WTC11 (cell line): Measurements from ENCODE around the gene CADM1. TPM values are rescaled to one million over a fixed set of nuclear protein-coding genes. Genes with fewer than 3 reads are reported as not detected.

ENCODE experiments used
- ATAC-seq: fragments of 200-7000 bp; cut with Tn5 transposase; 2 replicates; pipeline ENCODE4 v1.10.0; 2021; ENCODE audit warnings: mild to moderate bottlenecking, moderate library complexity
- CTCF ChIA-PET: fragments of 300-600 bp; sonication (Branson Sonifier 250); formaldehyde crosslinking; loops from one replicate; lab custom pipeline; 2021; ENCODE audit warnings: antibody characterized with exemption; lab: Charles Lee
- POLR2A ChIA-PET: fragments of 350-600 bp; sonication (Branson Sonifier 250); formaldehyde crosslinking; loops from one replicate; lab custom pipeline; 2021; ENCODE audit warnings: antibody characterized with exemption; lab: Charles Lee
- DNase-seq: peaks from one replicate; pipeline ENCODE4 v3.0.0; 2021; ENCODE audit warnings: low spot score
- H3K27ac Mint-ChIP-seq: 2 replicates; pipeline ENCODE4 v1.8.0; 2021; ENCODE audit warnings: mixed read lengths
- H3K27me3 Mint-ChIP-seq: 2 replicates; pipeline ENCODE4 v1.8.0; 2021; ENCODE audit warnings: low read depth, mild to moderate bottlenecking, moderate library complexity, mixed read lengths
- H3K36me3 Mint-ChIP-seq: 2 replicates; pipeline ENCODE4 v1.8.0; 2021; ENCODE audit warnings: mixed read lengths
- H3K4me1 Mint-ChIP-seq: 2 replicates; pipeline ENCODE4 v1.8.0; 2022; ENCODE audit warnings: mixed read lengths
- H3K4me3 Mint-ChIP-seq: 2 replicates; pipeline ENCODE4 v1.8.0; 2021; ENCODE audit warnings: mild to moderate bottlenecking, moderate library complexity, mixed read lengths
- H3K9me3 Mint-ChIP-seq: 2 replicates; pipeline ENCODE4 v1.8.0; 2021; ENCODE audit warnings: mixed read lengths
- CREB1 ChIP-seq: sonication (generic); formaldehyde crosslinking; IDR thresholded peaks from 2 replicates; pipeline ENCODE4 v1.8.0; 2023; ENCODE audit warnings: mild to moderate bottlenecking, missing genetic modification reagents
- ELF4 ChIP-seq: sonication (generic); formaldehyde crosslinking; IDR thresholded peaks from 2 replicates; pipeline ENCODE4 v1.8.1; 2022; ENCODE audit warnings: low read depth, mild to moderate bottlenecking, moderate library complexity, missing genetic modification reagents
- EMX1 ChIP-seq: fragments of 250-450 bp; sonication (Bioruptor Pico); IDR thresholded peaks from 2 replicates; pipeline ENCODE4 v1.8.0; 2021; ENCODE audit warnings: mild to moderate bottlenecking
- FOXK1 ChIP-seq: sonication (generic); formaldehyde crosslinking; IDR thresholded peaks from 2 replicates; pipeline ENCODE4 v1.8.0; 2022; ENCODE audit warnings: mild to moderate bottlenecking, moderate library complexity, missing genetic modification reagents
- GABPB1 ChIP-seq: sonication (generic); formaldehyde crosslinking; IDR thresholded peaks from 2 replicates; pipeline ENCODE4 v1.8.1; 2023; ENCODE audit warnings: mild to moderate bottlenecking, missing genetic modification reagents
- NFYB ChIP-seq: sonication (generic); formaldehyde crosslinking; conservative IDR thresholded peaks from 2 replicates; pipeline ENCODE4 v1.8.0; 2022; ENCODE audit warnings: low read depth, missing genetic modification reagents
- NR1H2 ChIP-seq: sonication (generic); formaldehyde crosslinking; IDR thresholded peaks from 2 replicates; pipeline ENCODE4 v1.9.0; 2021; ENCODE audit warnings: mild to moderate bottlenecking, moderate library complexity, missing genetic modification reagents
- NR3C1 ChIP-seq: sonication (generic); formaldehyde crosslinking; conservative IDR thresholded peaks from 2 replicates; pipeline ENCODE4 v1.8.1; 2023; ENCODE audit warnings: low read depth, mild to moderate bottlenecking, missing genetic modification reagents
- SP1 ChIP-seq: sonication (generic); formaldehyde crosslinking; conservative IDR thresholded peaks from 2 replicates; pipeline ENCODE4 v1.8.1; 2022; ENCODE audit warnings: missing genetic modification reagents
- TP53 ChIP-seq: sonication (generic); formaldehyde crosslinking; IDR thresholded peaks from 2 replicates; pipeline ENCODE4 v1.8.1; 2023; ENCODE audit warnings: mild to moderate bottlenecking, missing genetic modification reagents
- ZNF671 ChIP-seq: fragments of 250-450 bp; sonication (Bioruptor Pico); IDR thresholded peaks from 2 replicates; pipeline ENCODE4 v1.8.0; 2021; ENCODE audit warnings: mild to moderate bottlenecking
- total RNA-seq: library from RNA; stranded (reverse); gene quantifications from 3 replicates; pipeline ENCODE4 v1.2.3, GENCODE V29; 2021
- TF ChIP-seq, protein P1 (sequence below): sonication (generic); formaldehyde crosslinking; IDR thresholded peaks from 2 replicates; pipeline ENCODE4 v1.8.1; 2023; ENCODE audit warnings: mild to moderate bottlenecking, missing genetic modification reagents
- TF ChIP-seq, protein P2 (sequence below): sonication (generic); formaldehyde crosslinking; IDR thresholded peaks from 2 replicates; pipeline ENCODE4 v1.8.0; 2022; ENCODE audit warnings: mild to moderate bottlenecking, missing genetic modification reagents
- TF ChIP-seq, protein P3 (sequence below): sonication (generic); formaldehyde crosslinking; IDR thresholded peaks from 2 replicates; pipeline ENCODE4 v1.8.1; 2023; ENCODE audit warnings: mild to moderate bottlenecking, missing genetic modification reagents
- TF ChIP-seq, protein P4 (sequence below): fragments of 250-450 bp; sonication (Bioruptor Pico); IDR thresholded peaks from 2 replicates; pipeline ENCODE4 v1.8.0; 2021; ENCODE audit warnings: mild to moderate bottlenecking
- TF ChIP-seq, protein P5 (sequence below): sonication (generic); formaldehyde crosslinking; IDR thresholded peaks from 2 replicates; pipeline ENCODE4 v1.8.1; 2023; ENCODE audit warnings: mild to moderate bottlenecking, missing genetic modification reagents, moderate library complexity
- TF ChIP-seq, protein P6 (sequence below): sonication (generic); formaldehyde crosslinking; IDR thresholded peaks from 2 replicates; pipeline ENCODE4 v1.8.1; 2023; ENCODE audit warnings: mild to moderate bottlenecking, missing genetic modification reagents, moderate library complexity
- TF ChIP-seq, protein P7 (sequence below): fragments of 250-450 bp; sonication (Bioruptor Pico); IDR thresholded peaks from 2 replicates; pipeline ENCODE4 v2.1.2; 2022; ENCODE audit warnings: mild to moderate bottlenecking, moderate library complexity
- TF ChIP-seq, protein P8 (sequence below): sonication (generic); formaldehyde crosslinking; IDR thresholded peaks from 2 replicates; pipeline ENCODE4 v1.8.0; 2022; ENCODE audit warnings: mild to moderate bottlenecking, missing genetic modification reagents
- TF ChIP-seq, protein P9 (sequence below): sonication (generic); formaldehyde crosslinking; IDR thresholded peaks from 2 replicates; pipeline ENCODE4 v1.8.1; 2023; ENCODE audit warnings: mild to moderate bottlenecking, missing genetic modification reagents, borderline replicate concordance

CADM1 gene
- total RNA-seq, 1 experiment from 2014 or later = 26.8 TPM

DNA sequence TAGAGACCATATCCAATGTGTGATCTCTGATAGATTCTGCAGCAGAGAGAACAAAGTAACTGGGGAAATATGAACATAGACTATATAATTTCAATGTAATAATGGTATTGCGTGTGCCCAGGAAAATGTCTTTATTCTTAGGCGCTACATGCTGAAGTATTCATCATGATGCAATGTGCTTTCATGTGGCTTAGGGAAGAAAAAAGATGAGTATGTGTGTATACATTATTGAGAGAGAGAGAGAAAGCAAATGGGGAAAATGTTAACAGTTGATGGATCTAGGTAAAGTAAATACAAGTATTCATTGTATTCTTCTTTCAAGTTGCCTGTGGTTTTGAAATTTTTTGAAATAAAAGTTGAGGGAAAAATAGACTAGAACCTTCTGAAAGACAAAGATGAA lies 10.3 kb downstream of the CADM1 start:
- peaks cover 16% of the 10 kb centered on the region for H3K27me3 Mint-ChIP-seq
- POLR2A ChIA-PET = no interaction called here
- DNase-seq (no peak), ATAC-seq (no peak)
- TF ChIP-seq GABPB1 (CRISPR knock-in tag) (peak; percentile 70), SP1 (CRISPR knock-in tag) (no peak)
- H3K9me3 Mint-ChIP-seq = no peaks in the 10 kb centered on the region
- no peaks in the 10 kb centered on the region for H3K36me3 Mint-ChIP-seq
- H3K4me1 Mint-ChIP-seq = peaks cover 35% of the 10 kb centered on the region
- H3K4me3 Mint-ChIP-seq = no peak overlapping the region
- CTCF ChIA-PET = no interaction called here
- no peak overlapping the region for H3K27ac Mint-ChIP-seq

DNA sequence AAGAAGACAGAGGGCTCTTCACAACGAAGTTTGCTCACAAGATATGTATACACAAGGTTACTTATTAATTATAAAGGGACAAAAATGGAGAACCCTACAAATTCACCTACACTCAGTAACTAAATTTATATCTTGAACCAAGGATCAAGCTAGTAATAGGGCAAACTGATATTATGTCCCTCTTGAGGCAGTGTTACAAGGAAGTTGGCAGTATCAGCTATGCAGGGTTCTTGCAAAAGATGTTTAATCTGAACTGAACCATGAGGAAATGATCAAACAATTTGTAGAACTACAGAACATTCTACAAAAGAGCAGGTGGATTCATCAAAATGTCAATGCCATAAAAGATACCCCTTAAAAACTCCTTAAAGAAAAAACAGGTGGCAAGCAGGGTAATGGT lies 10.7 kb downstream of the CADM1 start:
- H3K4me3 Mint-ChIP-seq = no peak overlapping the region
- ATAC-seq (no peak), DNase-seq (no peak)
- ChIA-PET POLR2A (no interaction called here), CTCF (no interaction called here)
- H3K36me3 Mint-ChIP-seq = no peaks in the 10 kb centered on the region
- peaks cover 13% of the 10 kb centered on the region for H3K27me3 Mint-ChIP-seq
- peaks cover 32% of the 10 kb centered on the region for H3K4me1 Mint-ChIP-seq
- H3K9me3 Mint-ChIP-seq = no peaks in the 10 kb centered on the region
- no peak overlapping the region for H3K27ac Mint-ChIP-seq
- TF ChIP-seq TP53 = no peak
- TF ChIP-seq, protein P1, sequence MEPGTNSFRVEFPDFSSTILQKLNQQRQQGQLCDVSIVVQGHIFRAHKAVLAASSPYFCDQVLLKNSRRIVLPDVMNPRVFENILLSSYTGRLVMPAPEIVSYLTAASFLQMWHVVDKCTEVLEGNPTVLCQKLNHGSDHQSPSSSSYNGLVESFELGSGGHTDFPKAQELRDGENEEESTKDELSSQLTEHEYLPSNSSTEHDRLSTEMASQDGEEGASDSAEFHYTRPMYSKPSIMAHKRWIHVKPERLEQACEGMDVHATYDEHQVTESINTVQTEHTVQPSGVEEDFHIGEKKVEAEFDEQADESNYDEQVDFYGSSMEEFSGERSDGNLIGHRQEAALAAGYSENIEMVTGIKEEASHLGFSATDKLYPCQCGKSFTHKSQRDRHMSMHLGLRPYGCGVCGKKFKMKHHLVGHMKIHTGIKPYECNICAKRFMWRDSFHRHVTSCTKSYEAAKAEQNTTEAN (CRISPR knock-in tag) = no peak
- TF ChIP-seq NR1H2 (CRISPR knock-in tag) = no peak

DNA sequence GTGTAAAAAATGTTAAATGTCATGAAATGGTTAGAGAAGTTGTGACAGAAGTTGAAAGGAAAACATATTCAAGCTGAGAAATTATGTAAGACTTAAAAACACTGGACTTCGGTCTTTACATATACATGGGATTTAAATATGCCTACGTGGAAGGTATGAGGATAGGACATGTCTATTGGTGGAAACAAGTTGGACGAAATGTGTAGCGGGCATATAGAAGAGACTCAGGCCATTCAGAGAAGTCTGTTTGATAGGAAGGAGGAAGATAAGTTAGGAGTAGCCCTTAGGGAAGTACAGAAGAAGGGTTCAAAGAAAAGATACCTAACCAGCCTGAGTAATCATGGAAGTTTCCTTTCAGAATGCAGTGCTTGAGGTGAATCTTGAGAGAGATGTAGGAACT lies 14.7 kb downstream of the CADM1 start:
- ATAC-seq (no peak), DNase-seq (no peak)
- Mint-ChIP-seq H3K4me1 (peaks cover 7% of the 10 kb centered on the region), H3K36me3 (no peaks in the 10 kb centered on the region), H3K9me3 (no peaks in the 10 kb centered on the region), H3K4me3 (no peak overlapping the region), H3K27ac (no peak overlapping the region), H3K27me3 (peaks cover 3% of the 10 kb centered on the region; the same call in 1 of the 2 replicates)
- ChIA-PET CTCF (no interaction called here), POLR2A (no interaction called here)
- no peak for TF ChIP-seq NFYB (CRISPR knock-in tag)
- no peak for TF ChIP-seq TP53
- TF ChIP-seq EMX1 (CRISPR knock-in tag) = no peak
- TF ChIP-seq, protein P2, sequence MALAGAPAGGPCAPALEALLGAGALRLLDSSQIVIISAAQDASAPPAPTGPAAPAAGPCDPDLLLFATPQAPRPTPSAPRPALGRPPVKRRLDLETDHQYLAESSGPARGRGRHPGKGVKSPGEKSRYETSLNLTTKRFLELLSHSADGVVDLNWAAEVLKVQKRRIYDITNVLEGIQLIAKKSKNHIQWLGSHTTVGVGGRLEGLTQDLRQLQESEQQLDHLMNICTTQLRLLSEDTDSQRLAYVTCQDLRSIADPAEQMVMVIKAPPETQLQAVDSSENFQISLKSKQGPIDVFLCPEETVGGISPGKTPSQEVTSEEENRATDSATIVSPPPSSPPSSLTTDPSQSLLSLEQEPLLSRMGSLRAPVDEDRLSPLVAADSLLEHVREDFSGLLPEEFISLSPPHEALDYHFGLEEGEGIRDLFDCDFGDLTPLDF (CRISPR knock-in tag) = no peak
- TF ChIP-seq, protein P3, sequence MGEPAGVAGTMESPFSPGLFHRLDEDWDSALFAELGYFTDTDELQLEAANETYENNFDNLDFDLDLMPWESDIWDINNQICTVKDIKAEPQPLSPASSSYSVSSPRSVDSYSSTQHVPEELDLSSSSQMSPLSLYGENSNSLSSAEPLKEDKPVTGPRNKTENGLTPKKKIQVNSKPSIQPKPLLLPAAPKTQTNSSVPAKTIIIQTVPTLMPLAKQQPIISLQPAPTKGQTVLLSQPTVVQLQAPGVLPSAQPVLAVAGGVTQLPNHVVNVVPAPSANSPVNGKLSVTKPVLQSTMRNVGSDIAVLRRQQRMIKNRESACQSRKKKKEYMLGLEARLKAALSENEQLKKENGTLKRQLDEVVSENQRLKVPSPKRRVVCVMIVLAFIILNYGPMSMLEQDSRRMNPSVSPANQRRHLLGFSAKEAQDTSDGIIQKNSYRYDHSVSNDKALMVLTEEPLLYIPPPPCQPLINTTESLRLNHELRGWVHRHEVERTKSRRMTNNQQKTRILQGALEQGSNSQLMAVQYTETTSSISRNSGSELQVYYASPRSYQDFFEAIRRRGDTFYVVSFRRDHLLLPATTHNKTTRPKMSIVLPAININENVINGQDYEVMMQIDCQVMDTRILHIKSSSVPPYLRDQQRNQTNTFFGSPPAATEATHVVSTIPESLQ (CRISPR knock-in tag) = no peak
- TF ChIP-seq, protein P4, sequence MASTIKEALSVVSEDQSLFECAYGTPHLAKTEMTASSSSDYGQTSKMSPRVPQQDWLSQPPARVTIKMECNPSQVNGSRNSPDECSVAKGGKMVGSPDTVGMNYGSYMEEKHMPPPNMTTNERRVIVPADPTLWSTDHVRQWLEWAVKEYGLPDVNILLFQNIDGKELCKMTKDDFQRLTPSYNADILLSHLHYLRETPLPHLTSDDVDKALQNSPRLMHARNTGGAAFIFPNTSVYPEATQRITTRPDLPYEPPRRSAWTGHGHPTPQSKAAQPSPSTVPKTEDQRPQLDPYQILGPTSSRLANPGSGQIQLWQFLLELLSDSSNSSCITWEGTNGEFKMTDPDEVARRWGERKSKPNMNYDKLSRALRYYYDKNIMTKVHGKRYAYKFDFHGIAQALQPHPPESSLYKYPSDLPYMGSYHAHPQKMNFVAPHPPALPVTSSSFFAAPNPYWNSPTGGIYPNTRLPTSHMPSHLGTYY (CRISPR knock-in tag) = no peak
- no peak for TF ChIP-seq FOXK1 (CRISPR knock-in tag)
- TF ChIP-seq, protein P5, sequence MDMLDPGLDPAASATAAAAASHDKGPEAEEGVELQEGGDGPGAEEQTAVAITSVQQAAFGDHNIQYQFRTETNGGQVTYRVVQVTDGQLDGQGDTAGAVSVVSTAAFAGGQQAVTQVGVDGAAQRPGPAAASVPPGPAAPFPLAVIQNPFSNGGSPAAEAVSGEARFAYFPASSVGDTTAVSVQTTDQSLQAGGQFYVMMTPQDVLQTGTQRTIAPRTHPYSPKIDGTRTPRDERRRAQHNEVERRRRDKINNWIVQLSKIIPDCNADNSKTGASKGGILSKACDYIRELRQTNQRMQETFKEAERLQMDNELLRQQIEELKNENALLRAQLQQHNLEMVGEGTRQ (CRISPR knock-in tag) = no peak
- TF ChIP-seq, protein P6, sequence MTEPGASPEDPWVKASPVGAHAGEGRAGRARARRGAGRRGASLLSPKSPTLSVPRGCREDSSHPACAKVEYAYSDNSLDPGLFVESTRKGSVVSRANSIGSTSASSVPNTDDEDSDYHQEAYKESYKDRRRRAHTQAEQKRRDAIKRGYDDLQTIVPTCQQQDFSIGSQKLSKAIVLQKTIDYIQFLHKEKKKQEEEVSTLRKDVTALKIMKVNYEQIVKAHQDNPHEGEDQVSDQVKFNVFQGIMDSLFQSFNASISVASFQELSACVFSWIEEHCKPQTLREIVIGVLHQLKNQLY (CRISPR knock-in tag) = no peak
- TF ChIP-seq, protein P7, sequence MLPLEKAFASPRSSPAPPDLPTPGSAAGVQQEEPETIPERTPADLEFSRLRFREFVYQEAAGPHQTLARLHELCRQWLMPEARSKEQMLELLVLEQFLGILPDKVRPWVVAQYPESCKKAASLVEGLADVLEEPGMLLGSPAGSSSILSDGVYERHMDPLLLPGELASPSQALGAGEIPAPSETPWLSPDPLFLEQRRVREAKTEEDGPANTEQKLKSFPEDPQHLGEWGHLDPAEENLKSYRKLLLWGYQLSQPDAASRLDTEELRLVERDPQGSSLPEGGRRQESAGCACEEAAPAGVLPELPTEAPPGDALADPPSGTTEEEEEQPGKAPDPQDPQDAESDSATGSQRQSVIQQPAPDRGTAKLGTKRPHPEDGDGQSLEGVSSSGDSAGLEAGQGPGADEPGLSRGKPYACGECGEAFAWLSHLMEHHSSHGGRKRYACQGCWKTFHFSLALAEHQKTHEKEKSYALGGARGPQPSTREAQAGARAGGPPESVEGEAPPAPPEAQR (CRISPR knock-in tag) = no peak
- no peak for TF ChIP-seq CREB1 (CRISPR knock-in tag)
- TF ChIP-seq, protein P8, sequence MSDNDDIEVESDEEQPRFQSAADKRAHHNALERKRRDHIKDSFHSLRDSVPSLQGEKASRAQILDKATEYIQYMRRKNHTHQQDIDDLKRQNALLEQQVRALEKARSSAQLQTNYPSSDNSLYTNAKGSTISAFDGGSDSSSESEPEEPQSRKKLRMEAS (CRISPR knock-in tag) = no peak
- TF ChIP-seq, protein P9, sequence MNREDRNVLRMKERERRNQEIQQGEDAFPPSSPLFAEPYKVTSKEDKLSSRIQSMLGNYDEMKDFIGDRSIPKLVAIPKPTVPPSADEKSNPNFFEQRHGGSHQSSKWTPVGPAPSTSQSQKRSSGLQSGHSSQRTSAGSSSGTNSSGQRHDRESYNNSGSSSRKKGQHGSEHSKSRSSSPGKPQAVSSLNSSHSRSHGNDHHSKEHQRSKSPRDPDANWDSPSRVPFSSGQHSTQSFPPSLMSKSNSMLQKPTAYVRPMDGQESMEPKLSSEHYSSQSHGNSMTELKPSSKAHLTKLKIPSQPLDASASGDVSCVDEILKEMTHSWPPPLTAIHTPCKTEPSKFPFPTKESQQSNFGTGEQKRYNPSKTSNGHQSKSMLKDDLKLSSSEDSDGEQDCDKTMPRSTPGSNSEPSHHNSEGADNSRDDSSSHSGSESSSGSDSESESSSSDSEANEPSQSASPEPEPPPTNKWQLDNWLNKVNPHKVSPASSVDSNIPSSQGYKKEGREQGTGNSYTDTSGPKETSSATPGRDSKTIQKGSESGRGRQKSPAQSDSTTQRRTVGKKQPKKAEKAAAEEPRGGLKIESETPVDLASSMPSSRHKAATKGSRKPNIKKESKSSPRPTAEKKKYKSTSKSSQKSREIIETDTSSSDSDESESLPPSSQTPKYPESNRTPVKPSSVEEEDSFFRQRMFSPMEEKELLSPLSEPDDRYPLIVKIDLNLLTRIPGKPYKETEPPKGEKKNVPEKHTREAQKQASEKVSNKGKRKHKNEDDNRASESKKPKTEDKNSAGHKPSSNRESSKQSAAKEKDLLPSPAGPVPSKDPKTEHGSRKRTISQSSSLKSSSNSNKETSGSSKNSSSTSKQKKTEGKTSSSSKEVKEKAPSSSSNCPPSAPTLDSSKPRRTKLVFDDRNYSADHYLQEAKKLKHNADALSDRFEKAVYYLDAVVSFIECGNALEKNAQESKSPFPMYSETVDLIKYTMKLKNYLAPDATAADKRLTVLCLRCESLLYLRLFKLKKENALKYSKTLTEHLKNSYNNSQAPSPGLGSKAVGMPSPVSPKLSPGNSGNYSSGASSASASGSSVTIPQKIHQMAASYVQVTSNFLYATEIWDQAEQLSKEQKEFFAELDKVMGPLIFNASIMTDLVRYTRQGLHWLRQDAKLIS (CRISPR knock-in tag) = no peak
- no peak for TF ChIP-seq NR3C1 (CRISPR knock-in tag)
- no peak for TF ChIP-seq ELF4 (CRISPR knock-in tag)
- TF ChIP-seq ZNF671 (CRISPR knock-in tag) = no peak
